IMR-90 (cell line): Measurements from ENCODE around the gene LRRN2. TPM values are rescaled to one million over a fixed set of nuclear protein-coding genes. Genes with fewer than 3 reads are reported as not detected.
A peak's percentile ranks its signal among the peaks of the same experiment; 100 is the strongest.

Experiments
- ATAC-seq: fragments of 200-7000 bp; cut with Tn5 transposase; 2 replicates; pipeline ENCODE4 v1.9.1; 2020; ENCODE audit warnings: low read depth, mild to moderate bottlenecking, moderate library complexity
- BruUV-seq: library from RNA; stranded (reverse); fragments of 400-500 nt; replicated peaks from 2 replicates; lab custom pipeline; 2021; lab: Mats Ljungman, UMichigan
- CTCF ChIA-PET: fragments of 300-600 bp; formaldehyde crosslinking; extraction: SDS; loops from one replicate; lab custom pipeline; 2021; ENCODE audit warnings: antibody characterized with exemption; lab: Yijun Ruan, JAX
- POLR2A ChIA-PET: fragments of 300-600 bp; sonication (Branson Sonifier 250); formaldehyde crosslinking; loops from one replicate; lab custom pipeline; 2022; ENCODE audit warnings: antibody characterized with exemption; ENCODE audit not compliant: unreplicated experiment; lab: Charles Lee
- DNase-seq: peaks from one replicate; pipeline ENCODE4 v3.0.0; 2013
- H2AFZ ChIP-seq: replicated peaks from 2 replicates; pipeline ENCODE3; 2013; ENCODE audit warnings: low read length, mild to moderate bottlenecking; ENCODE audit not compliant: poor library complexity
- H2AK5ac ChIP-seq: 2 replicates; pipeline ENCODE4 v1.6.1; 2013; ENCODE audit warnings: low read depth, low read length, inconsistent platforms
- H2AK9ac ChIP-seq: replicated peaks from 2 replicates; pipeline ENCODE3; 2013; ENCODE audit warnings: mild to moderate bottlenecking, low read depth, low read length, moderate library complexity; ENCODE audit not compliant: poor library complexity
- H2BK120ac ChIP-seq: 2 replicates; pipeline ENCODE4 v1.6.1; 2013; ENCODE audit warnings: low read depth, low read length, inconsistent platforms
- H2BK15ac ChIP-seq: 3 replicates; pipeline ENCODE4 v1.6.1; 2013; ENCODE audit warnings: low read depth, low read length, inconsistent platforms
- H2BK20ac ChIP-seq: 2 replicates; pipeline ENCODE4 v1.6.1; 2013; ENCODE audit warnings: low read depth, mild to moderate bottlenecking, inconsistent platforms, low read length, moderate library complexity
- H2BK5ac ChIP-seq: 2 replicates; pipeline ENCODE4 v1.6.1; 2013; ENCODE audit warnings: mild to moderate bottlenecking, low read depth, low read length, inconsistent platforms; ENCODE audit not compliant: poor library complexity, severe bottlenecking
- H3K14ac ChIP-seq: replicated peaks from 2 replicates; pipeline ENCODE4 v1.6.1; 2013; ENCODE audit warnings: low read depth, low read length, inconsistent platforms
- H3K18ac ChIP-seq: 2 replicates; pipeline ENCODE4 v1.6.1; 2013; ENCODE audit warnings: low read depth, low read length, control low read depth
- H3K23ac ChIP-seq: 2 replicates; pipeline ENCODE4 v1.6.1; 2013; ENCODE audit warnings: low read depth, low read length, inconsistent platforms
- H3K27ac ChIP-seq: 2 replicates; pipeline ENCODE4 v1.5.1; 2013; ENCODE audit warnings: mild to moderate bottlenecking, control low read depth, low read length; ENCODE audit not compliant: insufficient read depth
- H3K27me3 ChIP-seq: 2 replicates; pipeline ENCODE4 v1.6.1; 2013; ENCODE audit warnings: low read length; ENCODE audit not compliant: control insufficient read depth, insufficient read depth
- H3K36me3 ChIP-seq: 2 replicates; pipeline ENCODE4 v1.6.1; 2013; ENCODE audit warnings: low read length, mixed read lengths; ENCODE audit not compliant: control insufficient read depth, insufficient read depth
- H3K4ac ChIP-seq: 2 replicates; pipeline ENCODE4 v1.6.1; 2013; ENCODE audit warnings: low read depth, low read length, inconsistent platforms
- H3K4me1 ChIP-seq: 2 replicates; pipeline ENCODE4 v1.6.1; 2013; ENCODE audit warnings: low read length, mixed read lengths; ENCODE audit not compliant: control insufficient read depth, insufficient read depth
- H3K4me2 ChIP-seq: 2 replicates; pipeline ENCODE4 v1.6.1; 2013; ENCODE audit warnings: low read depth, mild to moderate bottlenecking, control low read depth, low read length, moderate library complexity
- H3K4me3 ChIP-seq: 2 replicates; pipeline ENCODE4 v1.5.1; 2013; ENCODE audit warnings: low read depth, mild to moderate bottlenecking, control low read depth, low read length, moderate library complexity; ENCODE audit not compliant: insufficient read depth
- H3K56ac ChIP-seq: 2 replicates; pipeline ENCODE4 v1.6.1; 2013; ENCODE audit warnings: low read length, inconsistent platforms; ENCODE audit not compliant: insufficient read depth; ENCODE audit errors: extremely low read depth
- H3K79me1 ChIP-seq, 2 experiments: 2 replicates each; pipeline ENCODE4 v1.6.1; 2013; ENCODE audit warnings: low read length in 2 of 2, inconsistent platforms in 1 of 2, low read depth in 1 of 2
- H3K9ac ChIP-seq: 2 replicates; pipeline ENCODE4 v1.6.1; 2013; ENCODE audit warnings: low read depth, low read length, control low read depth
- H3K9me1 ChIP-seq: 2 replicates; pipeline ENCODE4 v1.6.1; 2013; ENCODE audit warnings: low read length, inconsistent platforms; ENCODE audit not compliant: insufficient read depth
- H3K9me3 ChIP-seq: 2 replicates; pipeline ENCODE4 v1.6.1; 2013; ENCODE audit warnings: low read length; ENCODE audit not compliant: control insufficient read depth, insufficient read depth
- H4K20me1 ChIP-seq: 2 replicates; pipeline ENCODE4 v1.6.1; 2013; ENCODE audit warnings: low read length, inconsistent platforms; ENCODE audit not compliant: insufficient read depth
- H4K5ac ChIP-seq: 2 replicates; pipeline ENCODE4 v1.6.1; 2013; ENCODE audit warnings: mild to moderate bottlenecking, low read depth, low read length, control low read depth
- H4K8ac ChIP-seq, 2 experiments: 2 replicates each; pipeline ENCODE4 v1.6.1; 2013; ENCODE audit warnings: low read depth in 2 of 2, low read length in 2 of 2, control low read depth in 1 of 2, inconsistent platforms in 1 of 2
- H4K91ac ChIP-seq: 2 replicates; pipeline ENCODE4 v1.6.1; 2013; ENCODE audit warnings: low read depth, low read length, inconsistent platforms; ENCODE audit not compliant: insufficient read depth
- MAZ ChIP-seq: IDR thresholded peaks from 2 replicates; pipeline ENCODE4 v1.6.1; 2012; ENCODE audit warnings: low read depth, mild to moderate bottlenecking, low read length, improper control_type of control experiment, moderate library complexity, borderline replicate concordance
- WGBS, 2 experiments: methylation state at CpG; one replicate each; pipeline versions ENCODE4 v1.1.5 to v1.1.7; 2013; ENCODE audit warnings: missing lambda C conversion rate in 2 of 2; ENCODE audit not compliant: insufficient read length in 1 of 2; ENCODE audit errors: extremely low coverage in 2 of 2; 5-methylcytosine and 5-hydroxymethylcytosine counted together
- dilution Hi-C: fragments of 300-500 bp; cut with HindIII; formaldehyde crosslinking; loops from one replicate; pipeline ENCODE4 v1.14.3; 2018; ENCODE audit warnings: low sequenced_read_pairs; ENCODE audit not compliant: unreplicated experiment
- in situ Hi-C: fragments of 300-500 bp; cut with MboI; formaldehyde crosslinking; loops from 3 replicates; pipeline ENCODE4 v1.14.3; 2019; ENCODE audit warnings: low sequenced_read_pairs, inconsistent platforms, mixed read lengths
- intact Hi-C: fragments of 100-400 bp; cut with micrococcal nuclease; formaldehyde crosslinking; loops from 2 replicates; pipeline ENCODE4 v1.10.0; 2022
- polyA plus RNA-seq, 3 experiments: library from polyadenylated mRNA; depleted of rRNA; stranded (reverse); fragments of >200 nt; gene quantifications; 2 replicates each; pipeline ENCODE4 v1.2.3, GENCODE V29; 2012; ENCODE audit warnings: low replicate concordance in 1 of 3
- total RNA-seq: library from RNA; depleted of rRNA; stranded (reverse); fragments of >200 nt; gene quantifications from 2 replicates; pipeline ENCODE4 v1.2.3, GENCODE V29; 2012

The LRRN2 gene
- total and polyA plus RNA-seq, 2 of the 4 experiments (the other 2 are of a cell fraction): not detected

DNA sequence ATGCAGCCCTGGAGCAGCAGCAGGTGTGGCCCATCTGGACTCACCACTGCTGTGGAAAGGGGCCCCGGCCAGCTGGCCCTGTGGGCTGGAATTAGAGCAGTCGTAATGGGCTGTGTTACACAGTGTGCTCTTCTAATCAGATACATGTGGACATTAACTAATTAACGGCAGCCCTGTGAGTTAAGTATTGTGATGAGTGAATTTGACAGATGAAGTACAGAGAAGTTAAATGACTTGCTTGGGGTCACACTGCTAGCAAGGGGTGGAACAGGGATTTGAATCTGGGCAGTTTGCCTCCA, 110.7 kb downstream of the LRRN2 start:
- Histone ChIP-seq H3K9me3 (no peaks in the 10 kb centered on the region), H2AK9ac (no peak overlapping the region), H3K4me3 (no peak overlapping the region), H3K4ac (no peak overlapping the region), H2BK20ac (no peak overlapping the region), H2BK15ac (no peak overlapping the region), H3K4me1 (peaks cover 1% of the 10 kb centered on the region; the same call in 1 of the 2 replicates), H2BK5ac (no peak overlapping the region), H3K14ac (no peak overlapping the region), H3K36me3 (no peaks in the 10 kb centered on the region), H4K20me1 (no peaks in the 10 kb centered on the region), H3K9ac (no peak overlapping the region), H2AFZ (no peak overlapping the region), H3K9me1 (no peaks in the 10 kb centered on the region), H3K27me3 (peaks cover 10% of the 10 kb centered on the region), H3K23ac (no peak overlapping the region), H4K91ac (no peak overlapping the region), H3K18ac (no peak overlapping the region), H3K27ac (no peak overlapping the region), H2AK5ac (no peak overlapping the region), H2BK120ac (no peak overlapping the region), H3K4me2 (no peak overlapping the region), H4K8ac (no peak overlapping the region), H3K56ac (no peak overlapping the region), H3K79me1 (no peaks in the 10 kb centered on the region), H4K5ac (no peak overlapping the region)
- dilution Hi-C loops (no loop called here), in situ Hi-C loops (no loop called here), intact Hi-C loops (no loop called here)
- BruUV-seq: no TSS peak
- no peak for TF ChIP-seq MAZ
- CTCF ChIA-PET: interaction anchor here (4.8 kb wide), 1 partner anchor 232 kb away, joined by 19 read pairs; no protein-coding TSS in a partner anchor
- POLR2A ChIA-PET: no interaction called here
- ATAC-seq (peak; percentile 36), DNase-seq (peak; percentile 16)
- WGBS, 2 experiments: 37% methylated on average over 2 of the region's 3 CpGs; no CpG with 5 or more reads in 1 of the 2 experiments
